Inferior parietal cortex (tissue), 1 donor: Measurements from ENCODE around the gene SRI.
"Not testable (repeated sequence)": the region's sequence is repeated elsewhere in the genome, so short reads cannot be mapped to it uniquely, and the experiment has no call there.

Experiments used
- DNase-seq: peaks from one replicate; pipeline ENCODE4 v3.0.0-alpha.2; 2016; ENCODE audit errors: extremely low spot score

Gene SRI

DNA sequence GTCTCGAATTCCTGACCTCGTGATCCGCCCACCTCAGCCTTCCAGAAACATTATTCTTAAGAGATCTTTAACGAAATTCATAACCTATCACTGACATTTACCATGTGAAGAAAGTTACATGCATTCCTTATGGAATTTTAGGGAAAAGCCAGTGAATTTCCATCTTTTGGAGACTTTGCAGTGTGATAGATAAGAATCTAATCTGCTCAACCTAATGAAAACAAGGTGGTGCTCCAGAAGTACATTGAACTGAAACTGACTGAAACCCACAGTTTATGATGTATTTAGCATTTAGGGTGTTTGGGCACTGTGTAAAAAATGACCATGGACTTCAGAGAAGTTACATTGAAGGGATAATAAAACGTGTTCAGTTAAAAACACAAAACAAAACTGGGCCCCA is 43.6 kb downstream of the SRI start:
- DNase-seq, result no peak

GRCh38 chr7:88172842-88173241 is 47.0 kb downstream of the SRI start:
- no peak for DNase-seq

DNA sequence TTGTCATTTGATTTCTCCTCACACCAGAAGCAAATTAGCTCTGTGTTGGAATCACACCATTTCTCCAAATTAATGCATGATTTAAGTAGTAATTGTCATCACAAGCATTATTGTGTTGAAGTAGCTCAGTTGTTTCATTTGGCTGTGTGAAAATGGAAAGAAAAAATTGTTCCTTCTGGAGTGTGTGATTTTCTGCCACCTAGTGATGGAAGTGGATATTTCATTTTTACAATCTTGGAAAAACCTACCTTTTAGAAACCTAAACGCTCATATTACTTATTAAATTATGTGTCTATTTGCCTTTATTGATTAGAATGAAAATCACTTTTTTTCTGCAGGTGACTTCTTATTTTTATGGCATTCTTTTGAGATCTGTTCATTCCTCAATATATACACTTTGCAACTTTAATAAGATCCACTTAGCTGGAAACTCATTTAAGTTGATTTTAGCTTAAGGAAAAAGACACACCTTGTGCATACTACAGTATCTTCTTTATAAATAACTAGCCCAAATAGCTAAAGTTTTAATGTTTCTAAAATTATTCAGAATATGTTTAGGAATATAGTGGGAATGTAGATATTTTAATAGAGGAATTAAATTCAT is 50.0 kb downstream of the SRI start:
- peak; percentile 72 for DNase-seq

DNA sequence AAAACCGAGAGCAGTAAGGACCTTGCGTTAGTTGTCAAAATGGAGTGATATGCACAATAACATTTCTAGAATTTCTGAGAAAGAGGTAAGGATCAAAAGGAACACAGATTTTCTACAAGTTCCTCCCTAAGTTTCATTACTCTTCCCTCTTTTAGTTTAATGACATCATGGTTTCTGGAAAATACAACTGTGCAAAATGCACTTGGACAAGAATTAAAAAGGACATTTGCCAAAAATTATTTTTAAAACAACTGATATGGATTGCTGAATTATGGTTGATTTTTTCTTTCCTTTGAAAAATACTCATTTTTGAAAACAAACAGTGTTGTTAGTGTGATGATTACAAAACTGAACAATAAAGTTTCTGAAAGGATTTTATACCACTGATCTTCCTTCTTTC is 52.1 kb downstream of the SRI start:
- DNase-seq, result no peak

DNA sequence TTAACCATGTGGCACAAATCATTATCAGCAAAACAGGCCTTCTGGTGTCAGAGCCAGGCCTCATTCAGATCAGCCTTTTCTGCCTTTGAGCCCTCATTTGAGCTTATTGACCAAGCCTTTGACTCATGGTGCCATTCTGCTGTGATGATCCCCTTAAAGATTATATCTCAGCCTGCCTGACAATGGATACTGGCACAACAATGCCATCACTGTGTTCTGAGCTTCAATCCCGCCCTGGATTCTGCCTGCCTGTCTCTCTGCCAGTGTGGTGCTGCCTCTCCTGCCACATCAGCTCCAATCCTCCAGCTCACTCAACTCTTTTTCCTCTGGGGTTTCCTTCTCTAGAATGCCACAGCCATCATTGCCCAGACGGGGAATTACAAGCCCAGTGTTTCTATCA is 52.6 kb downstream of the SRI start:
- DNase-seq, result peak; percentile 42

- DNase-seq, result no peak
Observed at GRCh38 chr7:88165697-88166096, 54.1 kb downstream of the SRI start.

DNA sequence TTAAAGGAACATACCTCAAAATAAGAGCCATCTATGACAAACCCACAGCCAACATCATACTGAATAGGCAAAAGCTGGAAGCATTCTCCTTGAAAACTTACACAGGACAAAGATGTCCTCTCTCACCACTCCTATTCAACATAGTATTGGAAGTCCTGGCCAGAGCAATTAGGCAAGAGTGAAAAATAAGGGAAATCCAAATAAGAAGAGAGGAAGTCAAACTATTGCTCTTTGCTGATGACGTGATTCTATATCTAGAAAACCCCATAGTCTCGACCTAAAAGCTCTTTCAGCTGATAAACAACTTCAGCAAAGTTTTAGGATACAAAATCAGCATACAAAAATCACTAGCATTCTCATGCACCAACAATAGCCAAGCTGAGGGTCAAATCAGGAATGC is 60.1 kb downstream of the SRI start:
- not testable (repeated sequence) for DNase-seq

GRCh38 chr7:88156356-88156755 is 63.5 kb downstream of the SRI start:
- no peak for DNase-seq

GRCh38 chr7:88155756-88156155 is 64.1 kb downstream of the SRI start:
- DNase-seq, result no peak
